ENCODE measurements around the gene CDC42SE2. TPM values are rescaled to one million over a fixed set of nuclear protein-coding genes. Genes with fewer than 3 reads are reported as not detected.
A peak's percentile ranks its signal among the peaks of the same experiment; 100 is the strongest.

The CDC42SE2 gene
- total and polyA plus RNA-seq, 2 experiments from 2014 or later = 24.2 to 36.2 TPM

DNA sequence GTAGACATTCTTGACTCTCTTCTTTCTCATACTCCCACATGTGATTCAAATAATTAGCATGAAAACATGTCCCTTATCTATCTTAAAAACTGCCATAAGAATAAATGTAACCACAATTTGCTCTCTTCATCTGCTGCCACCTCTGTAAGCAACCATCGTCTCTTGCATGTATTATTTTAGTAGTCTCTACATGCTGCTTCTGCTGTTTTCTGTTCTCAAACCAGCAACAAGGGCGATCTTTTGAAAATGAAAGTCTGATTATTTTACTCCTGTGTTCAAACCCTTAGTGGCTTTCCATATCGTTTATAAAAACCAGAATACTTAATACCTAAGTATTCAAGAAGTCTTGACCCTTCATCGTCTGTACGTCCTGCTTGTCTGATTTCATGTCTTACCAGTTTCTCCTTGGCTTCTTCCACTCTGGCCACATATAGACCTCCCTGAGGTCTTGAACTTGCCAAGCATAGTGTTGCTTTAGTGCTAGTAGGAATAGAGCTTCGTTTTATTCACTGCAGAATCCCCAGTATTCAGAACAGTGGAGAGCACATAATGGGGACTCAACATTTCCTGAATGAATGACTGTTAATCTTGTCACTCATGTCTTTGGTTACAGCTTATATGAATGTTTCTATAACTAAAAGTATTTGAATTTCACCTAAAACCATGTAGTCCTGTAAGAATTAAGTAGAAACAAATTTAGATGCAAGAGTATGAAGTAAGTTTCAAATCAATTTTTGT is 10.6 kb downstream of the CDC42SE2 start:
- ATAC-seq = no peak
- peaks cover 12% of the 10 kb centered on the region for H3K27me3 Mint-ChIP-seq (ENCODE audit: insufficient read depth, low read depth, poor library complexity)
- peaks cover 6% of the 10 kb centered on the region; the same call in 1 of the 2 replicates for H3F3A ChIP-seq (replicated peaks; ENCODE audit: low read depth)
- H4K20me1 ChIP-seq (replicated peaks; ENCODE audit: insufficient read depth) = peaks cover 7% of the 10 kb centered on the region
- no peak overlapping the region for H3K4me2 ChIP-seq
- H3K27ac ChIP-seq (ENCODE audit: low read depth) = no peak overlapping the region
- H3K9me2 ChIP-seq (ENCODE audit: insufficient read depth) = no peaks in the 10 kb centered on the region
- H3K27me3 ChIP-seq (ENCODE audit: insufficient read depth) = no peaks in the 10 kb centered on the region
- peaks cover 18% of the 10 kb centered on the region; the same call in 2 of the 3 replicates for H3K36me3 Mint-ChIP-seq (ENCODE audit: low read depth)
- TF ChIP-seq EZH2phosphoT487 (IDR thresholded peaks at IDR 0.05; ENCODE audit: unreplicated experiment) (no peak), ZNF114 (CRISPR knock-in tag; IDR thresholded peaks at IDR 0.05) (no peak)
- H3K4me1 Mint-ChIP-seq = peaks cover 14% of the 10 kb centered on the region
- peaks cover 21% of the 10 kb centered on the region for H3K9me3 Mint-ChIP-seq
- no peaks in the 10 kb centered on the region for H3K36me3 ChIP-seq (ENCODE audit: insufficient read depth)
- peaks cover 78% of the 10 kb centered on the region for H3K79me2 ChIP-seq (replicated peaks; ENCODE audit: insufficient read depth)
- H2AFZ ChIP-seq = no peak overlapping the region
- H3K4me1 ChIP-seq (ENCODE audit: insufficient read depth) = peaks cover 8% of the 10 kb centered on the region; the same call in 1 of the 2 replicates
- no peak overlapping the region for H3K4me3 Mint-ChIP-seq
- H3K27ac Mint-ChIP-seq = no peak overlapping the region
- H3K4me3 ChIP-seq = no peak overlapping the region
- DNase-seq (ENCODE audit: low spot score) = no peak

DNA sequence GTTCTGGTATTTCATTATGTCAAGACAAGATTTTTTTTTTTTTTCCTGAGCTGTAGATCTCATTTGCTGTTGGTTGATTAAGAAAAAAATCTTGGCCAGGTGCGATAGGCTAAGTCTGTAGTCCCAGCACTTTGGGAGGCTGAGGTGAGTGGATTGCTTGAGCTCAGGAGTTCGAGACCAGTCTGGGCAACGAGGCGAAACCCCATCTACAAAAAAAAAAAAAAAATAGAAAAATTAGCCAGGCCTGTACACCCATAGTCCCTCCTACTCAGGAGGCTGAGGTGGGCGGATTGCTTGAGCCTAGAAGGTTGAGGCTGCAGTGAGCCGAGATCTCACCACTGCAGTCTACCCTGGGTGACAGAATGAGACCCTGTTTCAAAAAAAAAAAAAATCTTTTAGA is 12.2 kb downstream of the CDC42SE2 start:
- H3K4me3 Mint-ChIP-seq = no peak overlapping the region
- no peak overlapping the region for H3K27ac Mint-ChIP-seq
- no peak overlapping the region for H2AFZ ChIP-seq
- H3K36me3 Mint-ChIP-seq (ENCODE audit: low read depth) = peaks cover 20% of the 10 kb centered on the region; the same call in 2 of the 3 replicates
- peaks cover 15% of the 10 kb centered on the region for H3K4me1 Mint-ChIP-seq
- no peak overlapping the region for H3K4me3 ChIP-seq
- no peaks in the 10 kb centered on the region for H3K36me3 ChIP-seq (ENCODE audit: insufficient read depth)
- H3K9me3 Mint-ChIP-seq = peaks cover 23% of the 10 kb centered on the region
- no peaks in the 10 kb centered on the region for H3K9me2 ChIP-seq (ENCODE audit: insufficient read depth)
- peaks cover 16% of the 10 kb centered on the region for H3K27me3 Mint-ChIP-seq (ENCODE audit: insufficient read depth, low read depth, poor library complexity)
- no peaks in the 10 kb centered on the region for H3K27me3 ChIP-seq (ENCODE audit: insufficient read depth)
- H3F3A ChIP-seq (replicated peaks; ENCODE audit: low read depth) = peaks cover 6% of the 10 kb centered on the region; the same call in 1 of the 2 replicates
- H3K4me2 ChIP-seq = no peak overlapping the region
- ATAC-seq (no peak), DNase-seq (ENCODE audit: low spot score) (no peak)
- peaks cover 7% of the 10 kb centered on the region; the same call in 1 of the 2 replicates for H3K4me1 ChIP-seq (ENCODE audit: insufficient read depth)
- no peak overlapping the region for H3K27ac ChIP-seq (ENCODE audit: low read depth)
- peaks cover 7% of the 10 kb centered on the region for H4K20me1 ChIP-seq (replicated peaks; ENCODE audit: insufficient read depth)
- TF ChIP-seq JUNB (IDR thresholded peaks at IDR 0.05; ENCODE audit: unreplicated experiment) (no peak), POLR2AphosphoS5 (IDR thresholded peaks at IDR 0.05; ENCODE audit: low read depth) (no peak), NANOG (IDR thresholded peaks at IDR 0.05; ENCODE audit: borderline replicate concordance) (no peak)
- peaks cover 81% of the 10 kb centered on the region for H3K79me2 ChIP-seq (replicated peaks; ENCODE audit: insufficient read depth)

DNA sequence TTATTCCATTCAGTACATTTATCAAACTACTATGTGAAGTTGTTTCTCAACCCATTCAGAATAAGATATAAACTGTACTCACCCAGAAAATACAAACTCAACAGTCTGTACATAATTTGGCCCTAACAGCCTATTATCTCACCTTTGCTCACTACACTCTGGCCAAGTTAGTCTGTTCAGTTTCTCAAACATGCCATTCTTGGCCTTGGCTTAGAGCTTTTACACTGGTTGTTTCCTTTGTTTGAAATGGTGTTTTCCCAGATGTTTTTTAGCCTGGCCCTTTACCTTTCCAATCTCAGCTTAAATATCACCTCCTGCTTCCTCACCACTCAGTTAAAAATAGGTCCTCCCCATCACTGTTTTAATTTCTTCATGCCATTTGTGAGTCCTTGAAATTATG is 13.6 kb downstream of the CDC42SE2 start:
- no peak overlapping the region for H3K4me2 ChIP-seq
- peaks cover 81% of the 10 kb centered on the region for H3K79me2 ChIP-seq (replicated peaks; ENCODE audit: insufficient read depth)
- ATAC-seq (no peak), DNase-seq (ENCODE audit: low spot score) (no peak)
- peak overlapping the region; percentile 67 for H3K27ac ChIP-seq (ENCODE audit: low read depth)
- H3K4me3 ChIP-seq = no peak overlapping the region
- H3K36me3 ChIP-seq (ENCODE audit: insufficient read depth) = no peaks in the 10 kb centered on the region
- Mint-ChIP-seq H3K27me3 (ENCODE audit: insufficient read depth, low read depth, poor library complexity) (peaks cover 16% of the 10 kb centered on the region), H3K9me3 (peaks cover 23% of the 10 kb centered on the region), H3K4me1 (peaks cover 13% of the 10 kb centered on the region), H3K27ac (no peak overlapping the region), H3K36me3 (ENCODE audit: low read depth) (peaks cover 20% of the 10 kb centered on the region; the same call in 2 of the 3 replicates), H3K4me3 (no peak overlapping the region)
- peaks cover 6% of the 10 kb centered on the region; the same call in 1 of the 2 replicates for H3F3A ChIP-seq (replicated peaks; ENCODE audit: low read depth)
- no peaks in the 10 kb centered on the region for H3K27me3 ChIP-seq (ENCODE audit: insufficient read depth)
- H2AFZ ChIP-seq = no peak overlapping the region
- no peaks in the 10 kb centered on the region for H3K9me2 ChIP-seq (ENCODE audit: insufficient read depth)
- peaks cover 7% of the 10 kb centered on the region; the same call in 1 of the 2 replicates for H4K20me1 ChIP-seq (replicated peaks; ENCODE audit: insufficient read depth)
- no peaks in the 10 kb centered on the region for H3K4me1 ChIP-seq (ENCODE audit: insufficient read depth)
- no peak for TF ChIP-seq POLR2AphosphoS5 (IDR thresholded peaks at IDR 0.05; ENCODE audit: low read depth)
- TF ChIP-seq, protein P1, sequence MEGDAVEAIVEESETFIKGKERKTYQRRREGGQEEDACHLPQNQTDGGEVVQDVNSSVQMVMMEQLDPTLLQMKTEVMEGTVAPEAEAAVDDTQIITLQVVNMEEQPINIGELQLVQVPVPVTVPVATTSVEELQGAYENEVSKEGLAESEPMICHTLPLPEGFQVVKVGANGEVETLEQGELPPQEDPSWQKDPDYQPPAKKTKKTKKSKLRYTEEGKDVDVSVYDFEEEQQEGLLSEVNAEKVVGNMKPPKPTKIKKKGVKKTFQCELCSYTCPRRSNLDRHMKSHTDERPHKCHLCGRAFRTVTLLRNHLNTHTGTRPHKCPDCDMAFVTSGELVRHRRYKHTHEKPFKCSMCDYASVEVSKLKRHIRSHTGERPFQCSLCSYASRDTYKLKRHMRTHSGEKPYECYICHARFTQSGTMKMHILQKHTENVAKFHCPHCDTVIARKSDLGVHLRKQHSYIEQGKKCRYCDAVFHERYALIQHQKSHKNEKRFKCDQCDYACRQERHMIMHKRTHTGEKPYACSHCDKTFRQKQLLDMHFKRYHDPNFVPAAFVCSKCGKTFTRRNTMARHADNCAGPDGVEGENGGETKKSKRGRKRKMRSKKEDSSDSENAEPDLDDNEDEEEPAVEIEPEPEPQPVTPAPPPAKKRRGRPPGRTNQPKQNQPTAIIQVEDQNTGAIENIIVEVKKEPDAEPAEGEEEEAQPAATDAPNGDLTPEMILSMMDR (conservative IDR thresholded peaks at IDR 0.05; ENCODE audit: low read depth in 2 of 2) = no peak
- no peak for TF ChIP-seq STAT1 (IDR thresholded peaks at IDR 0.05; ENCODE audit: unreplicated experiment)
- TF ChIP-seq, protein P2, sequence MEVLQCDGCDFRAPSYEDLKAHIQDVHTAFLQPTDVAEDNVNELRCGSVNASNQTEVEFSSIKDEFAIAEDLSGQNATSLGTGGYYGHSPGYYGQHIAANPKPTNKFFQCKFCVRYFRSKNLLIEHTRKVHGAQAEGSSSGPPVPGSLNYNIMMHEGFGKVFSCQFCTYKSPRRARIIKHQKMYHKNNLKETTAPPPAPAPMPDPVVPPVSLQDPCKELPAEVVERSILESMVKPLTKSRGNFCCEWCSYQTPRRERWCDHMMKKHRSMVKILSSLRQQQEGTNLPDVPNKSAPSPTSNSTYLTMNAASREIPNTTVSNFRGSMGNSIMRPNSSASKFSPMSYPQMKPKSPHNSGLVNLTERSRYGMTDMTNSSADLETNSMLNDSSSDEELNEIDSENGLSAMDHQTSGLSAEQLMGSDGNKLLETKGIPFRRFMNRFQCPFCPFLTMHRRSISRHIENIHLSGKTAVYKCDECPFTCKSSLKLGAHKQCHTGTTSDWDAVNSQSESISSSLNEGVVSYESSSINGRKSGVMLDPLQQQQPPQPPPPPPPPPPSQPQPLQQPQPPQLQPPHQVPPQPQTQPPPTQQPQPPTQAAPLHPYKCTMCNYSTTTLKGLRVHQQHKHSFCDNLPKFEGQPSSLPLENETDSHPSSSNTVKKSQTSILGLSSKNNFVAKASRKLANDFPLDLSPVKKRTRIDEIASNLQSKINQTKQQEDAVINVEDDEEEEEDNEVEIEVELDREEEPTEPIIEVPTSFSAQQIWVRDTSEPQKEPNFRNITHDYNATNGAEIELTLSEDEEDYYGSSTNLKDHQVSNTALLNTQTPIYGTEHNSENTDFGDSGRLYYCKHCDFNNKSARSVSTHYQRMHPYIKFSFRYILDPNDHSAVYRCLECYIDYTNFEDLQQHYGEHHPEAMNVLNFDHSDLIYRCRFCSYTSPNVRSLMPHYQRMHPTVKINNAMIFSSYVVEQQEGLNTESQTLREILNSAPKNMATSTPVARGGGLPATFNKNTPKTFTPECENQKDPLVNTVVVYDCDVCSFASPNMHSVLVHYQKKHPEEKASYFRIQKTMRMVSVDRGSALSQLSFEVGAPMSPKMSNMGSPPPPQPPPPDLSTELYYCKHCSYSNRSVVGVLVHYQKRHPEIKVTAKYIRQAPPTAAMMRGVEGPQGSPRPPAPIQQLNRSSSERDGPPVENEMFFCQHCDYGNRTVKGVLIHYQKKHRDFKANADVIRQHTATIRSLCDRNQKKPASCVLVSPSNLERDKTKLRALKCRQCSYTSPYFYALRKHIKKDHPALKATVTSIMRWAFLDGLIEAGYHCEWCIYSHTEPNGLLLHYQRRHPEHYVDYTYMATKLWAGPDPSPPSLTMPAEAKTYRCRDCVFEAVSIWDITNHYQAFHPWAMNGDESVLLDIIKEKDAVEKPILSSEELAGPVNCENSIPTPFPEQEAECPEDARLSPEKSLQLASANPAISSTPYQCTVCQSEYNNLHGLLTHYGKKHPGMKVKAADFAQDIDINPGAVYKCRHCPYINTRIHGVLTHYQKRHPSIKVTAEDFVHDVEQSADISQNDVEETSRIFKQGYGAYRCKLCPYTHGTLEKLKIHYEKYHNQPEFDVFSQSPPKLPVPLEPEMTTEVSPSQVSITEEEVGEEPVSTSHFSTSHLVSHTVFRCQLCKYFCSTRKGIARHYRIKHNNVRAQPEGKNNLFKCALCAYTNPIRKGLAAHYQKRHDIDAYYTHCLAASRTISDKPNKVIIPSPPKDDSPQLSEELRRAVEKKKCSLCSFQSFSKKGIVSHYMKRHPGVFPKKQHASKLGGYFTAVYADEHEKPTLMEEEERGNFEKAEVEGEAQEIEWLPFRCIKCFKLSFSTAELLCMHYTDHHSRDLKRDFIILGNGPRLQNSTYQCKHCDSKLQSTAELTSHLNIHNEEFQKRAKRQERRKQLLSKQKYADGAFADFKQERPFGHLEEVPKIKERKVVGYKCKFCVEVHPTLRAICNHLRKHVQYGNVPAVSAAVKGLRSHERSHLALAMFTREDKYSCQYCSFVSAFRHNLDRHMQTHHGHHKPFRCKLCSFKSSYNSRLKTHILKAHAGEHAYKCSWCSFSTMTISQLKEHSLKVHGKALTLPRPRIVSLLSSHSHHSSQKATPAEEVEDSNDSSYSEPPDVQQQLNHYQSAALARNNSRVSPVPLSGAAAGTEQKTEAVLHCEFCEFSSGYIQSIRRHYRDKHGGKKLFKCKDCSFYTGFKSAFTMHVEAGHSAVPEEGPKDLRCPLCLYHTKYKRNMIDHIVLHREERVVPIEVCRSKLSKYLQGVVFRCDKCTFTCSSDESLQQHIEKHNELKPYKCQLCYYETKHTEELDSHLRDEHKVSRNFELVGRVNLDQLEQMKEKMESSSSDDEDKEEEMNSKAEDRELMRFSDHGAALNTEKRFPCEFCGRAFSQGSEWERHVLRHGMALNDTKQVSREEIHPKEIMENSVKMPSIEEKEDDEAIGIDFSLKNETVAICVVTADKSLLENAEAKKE (CRISPR knock-in tag; IDR thresholded peaks at IDR 0.05) = no peak
- no peak for TF ChIP-seq EZH2phosphoT487 (IDR thresholded peaks at IDR 0.05; ENCODE audit: unreplicated experiment)
